Coronary artery (tissue), 2 donors: ENCODE data around the gene DKK2.

ENCODE experiments used
- DNase-seq: peaks from one replicate; pipeline ENCODE4 v3.0.0-alpha.2; 2017; ENCODE audit warnings: low spot score
- H3K27ac ChIP-seq, 2 donors: fragments of 200-600 bp; sonication (generic); one replicate each; pipeline ENCODE4 v1.5.1; 2016 to 2019
- H3K4me3 ChIP-seq: fragments of 200-600 bp; sonication (generic); 2 replicates; pipeline ENCODE4 v1.5.1; 2016; ENCODE audit warnings: mild to moderate bottlenecking, moderate library complexity
- CTCF ChIP-seq: fragments of 200-600 bp; sonication (generic); IDR thresholded peaks from one replicate; pipeline ENCODE4 v1.5.1; 2019; ENCODE audit warnings: antibody characterized with exemption

The DKK2 gene

DNA sequence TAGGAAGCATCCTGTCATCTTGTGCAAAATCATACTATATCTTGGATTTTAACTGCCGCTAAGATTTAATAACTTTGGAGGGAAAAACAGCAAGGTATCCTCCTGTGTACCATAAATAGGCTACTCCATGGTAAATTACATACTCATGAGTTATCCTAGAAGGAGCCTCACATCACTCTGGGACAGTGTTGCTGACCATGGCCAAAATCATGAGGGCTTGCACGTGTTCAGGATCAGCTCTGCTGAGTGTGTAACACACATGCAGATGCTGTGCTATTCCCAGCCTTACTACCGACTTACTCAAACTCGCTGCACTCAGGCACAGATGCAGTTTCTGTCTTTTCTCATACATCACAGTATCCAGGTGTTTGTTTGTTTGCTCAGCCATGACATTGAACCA is 56.6 kb downstream of the DKK2 start:
- DNase-seq = no peak
- TF ChIP-seq CTCF = no peak
- no peak overlapping the region for H3K4me3 ChIP-seq
- no peak overlapping the region for H3K27ac ChIP-seq

DNA sequence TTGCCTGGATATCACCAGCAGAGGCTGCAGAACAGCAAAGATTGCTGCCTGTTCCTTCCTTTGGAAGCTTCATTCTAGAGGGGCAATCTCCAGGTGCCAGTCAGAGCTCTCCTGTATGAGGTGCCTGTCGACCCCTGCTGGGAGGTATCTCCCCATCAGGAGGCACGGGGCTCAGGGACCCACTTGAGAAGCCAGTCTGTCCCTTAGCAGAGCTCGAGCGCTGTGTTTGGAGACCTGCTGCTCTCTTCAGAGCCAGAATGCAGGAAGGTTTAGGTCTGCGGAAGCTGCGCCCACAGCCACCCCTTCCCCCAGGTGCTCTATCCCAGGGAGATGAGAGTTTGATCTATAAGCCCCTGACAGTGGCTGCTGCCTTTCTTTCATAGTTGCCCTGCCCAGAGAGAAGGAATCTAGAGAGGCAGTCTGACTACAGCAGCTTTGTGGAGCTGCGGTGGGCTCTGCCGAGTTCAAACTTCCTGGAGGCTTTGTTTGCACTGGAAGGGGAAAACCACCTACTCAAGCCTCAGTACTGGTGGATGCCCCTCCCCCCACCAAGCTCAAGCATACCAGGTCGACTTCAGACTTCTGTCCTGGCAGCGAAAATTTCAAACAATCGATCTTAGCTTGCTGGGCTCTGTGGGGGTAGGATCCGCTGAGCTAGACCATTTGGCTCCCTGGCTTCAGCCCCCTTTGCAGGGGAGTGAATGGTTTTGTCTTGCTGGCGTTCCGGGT is 57.9 kb downstream of the DKK2 start:
- no peak for DNase-seq
- TF ChIP-seq CTCF = no peak
- no peak overlapping the region for H3K4me3 ChIP-seq
- no peak overlapping the region for H3K27ac ChIP-seq

DNA sequence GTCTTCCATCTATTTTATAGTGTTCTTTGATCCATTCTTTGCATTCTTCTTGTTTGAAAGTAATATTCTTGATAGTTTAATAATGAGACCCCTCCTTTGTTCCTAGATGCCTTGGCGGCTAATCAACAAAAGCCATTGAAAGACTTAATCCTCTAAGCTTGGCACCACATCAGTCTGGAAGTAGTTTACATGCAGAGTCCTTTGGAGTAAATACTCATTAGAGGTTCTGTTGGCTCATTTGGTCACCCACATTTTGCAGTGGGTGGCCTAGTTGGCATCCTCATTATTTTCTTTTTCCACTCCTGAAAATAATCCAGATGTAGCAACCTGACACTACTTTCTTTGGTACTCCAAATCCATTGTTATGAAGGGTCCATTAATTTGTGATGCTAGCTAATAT is 64.5 kb downstream of the DKK2 start:
- Histone ChIP-seq H3K4me3 (no peak overlapping the region), H3K27ac (no peak overlapping the region)
- DNase-seq = no peak
- TF ChIP-seq CTCF = no peak

DNA sequence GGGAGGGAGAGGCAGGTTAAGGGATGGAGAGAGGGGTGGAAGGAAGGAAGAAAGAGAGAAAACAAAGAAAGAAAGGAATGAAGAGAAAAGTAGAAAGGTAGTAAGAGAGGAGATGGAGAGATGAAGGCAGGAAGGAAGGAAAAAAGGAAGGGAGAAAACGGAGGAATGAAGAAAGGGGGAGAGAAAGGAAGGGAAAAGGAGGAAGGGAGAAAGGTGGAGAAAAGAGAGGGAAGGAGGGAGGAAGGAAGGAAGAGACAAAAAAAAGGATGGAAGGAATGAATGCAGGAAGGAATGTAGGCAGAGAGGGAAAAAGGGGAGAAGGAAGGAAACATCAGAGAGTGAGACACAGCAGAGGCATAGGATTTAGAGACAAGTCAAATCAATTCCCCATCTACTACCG is 68.2 kb downstream of the DKK2 start:
- TF ChIP-seq CTCF = no peak
- no peak for DNase-seq
- H3K27ac ChIP-seq = no peak overlapping the region
- no peak overlapping the region for H3K4me3 ChIP-seq

- DNase-seq = no peak
- Histone ChIP-seq H3K4me3 (no peak overlapping the region), H3K27ac (no peak overlapping the region)
- no peak for TF ChIP-seq CTCF
Measured at GRCh38 chr4:106953036-106953705, 82.9 kb downstream of the DKK2 start.

- no peak for DNase-seq
- H3K27ac ChIP-seq = no peak overlapping the region
- no peak for TF ChIP-seq CTCF
- no peak overlapping the region for H3K4me3 ChIP-seq
Measured at GRCh38 chr4:106951891-106952290, 84.2 kb downstream of the DKK2 start.

DNA sequence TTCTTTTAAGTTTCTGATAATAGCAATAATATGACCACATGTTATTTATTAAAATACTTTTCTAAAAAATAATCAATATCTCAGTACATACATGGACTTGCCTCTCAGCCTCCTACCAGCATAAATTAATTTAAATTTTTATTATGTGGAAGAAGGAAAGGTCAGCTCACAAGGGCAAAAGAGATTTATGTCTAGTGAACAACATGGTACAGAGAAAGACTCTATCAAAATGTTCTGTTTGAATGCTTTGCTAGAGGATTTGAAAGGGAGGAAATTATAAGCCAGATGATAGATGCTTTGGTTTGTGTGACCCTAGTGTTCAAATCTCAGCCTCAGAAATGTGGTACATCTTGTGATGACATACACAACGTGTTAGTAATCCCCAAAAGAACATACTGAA is 94.3 kb downstream of the DKK2 start:
- Histone ChIP-seq H3K4me3 (no peak overlapping the region), H3K27ac (no peak overlapping the region)
- no peak for DNase-seq
- no peak for TF ChIP-seq CTCF
